GM12878 (cell line): Measurements from ENCODE around the gene SUPT6H. TPM values are rescaled to one million over a fixed set of nuclear protein-coding genes. Genes with fewer than 3 reads are reported as not detected.

ENCODE experiments used
- ATAC-seq: fragments of 200-7000 bp; cut with Tn5 transposase; 3 replicates; pipeline ENCODE4 v1.9.1; 2020; ENCODE audit warnings: mild to moderate bottlenecking, moderate library complexity
- BruUV-seq: library from RNA; stranded (reverse); fragments of 400-500 nt; replicated peaks from 2 replicates; lab custom pipeline; 2021; lab: Mats Ljungman, UMichigan
- CTCF ChIA-PET: fragments of 300-600 bp; sonication (Branson Sonifier 250); formaldehyde crosslinking; extraction: SDS; loops from one replicate; lab custom pipeline; 2021; ENCODE audit warnings: inconsistent platforms; lab: Yijun Ruan, JAX
- POLR2A ChIA-PET: fragments of 350-600 bp; formaldehyde crosslinking; extraction: SDS; loops from one replicate; lab custom pipeline; 2021; ENCODE audit warnings: inconsistent platforms; lab: Charles Lee
- RAD21 ChIA-PET: fragments of 300-600 bp; sonication (Branson Sonifier 250); formaldehyde crosslinking; loops from one replicate; lab custom pipeline; 2023; ENCODE audit warnings: antibody characterized with exemption; ENCODE audit not compliant: unreplicated experiment; lab: Charles Lee
- SMC1A ChIA-PET: fragments of 300-600 bp; sonication (Branson Sonifier 250); formaldehyde crosslinking; loops from one replicate; lab custom pipeline; 2023; ENCODE audit not compliant: unreplicated experiment, uncharacterized antibody; lab: Charles Lee
- DNase-seq: peaks from one replicate; pipeline ENCODE4 v3.0.0-alpha.2; 2011; ENCODE audit warnings: low read depth, low spot score
- FAIRE-seq: peaks from 3 replicates; lab custom pipeline; 2011; peaks lifted over from hg19 to GRCh38; lab: Jason Lieb, UNC
- H2AFZ ChIP-seq: 2 replicates; pipeline ENCODE4 v1.6.0; 2011; ENCODE audit warnings: low read depth, low read length, control low read depth; ENCODE audit not compliant: control insufficient read depth
- H3K27ac ChIP-seq: 2 replicates; pipeline ENCODE4 v1.5.1; 2011; ENCODE audit warnings: control low read depth; ENCODE audit not compliant: control insufficient read depth, insufficient read depth
- H3K27me3 ChIP-seq, 2 experiments: replicated peaks in 1 of 2; 2 replicates each; pipeline versions ENCODE4 v1.6.0 to v1.6.1; 2011; ENCODE audit warnings: low read length in 1 of 2; ENCODE audit not compliant: control insufficient read depth in 2 of 2, insufficient read depth in 2 of 2
- H3K36me3 ChIP-seq, 2 experiments: 2 replicates each; pipeline ENCODE4 v1.5.1; 2011; ENCODE audit warnings: low read length in 1 of 2; ENCODE audit not compliant: control insufficient read depth in 2 of 2, insufficient read depth in 2 of 2
- H3K4me1 ChIP-seq: 2 replicates; pipeline ENCODE4 v1.6.1; 2011; ENCODE audit warnings: mild to moderate bottlenecking, low read length, moderate library complexity, mixed read lengths; ENCODE audit not compliant: control insufficient read depth, insufficient read depth
- H3K4me2 ChIP-seq: 2 replicates; pipeline ENCODE4 v1.6.0; 2011; ENCODE audit warnings: control low read depth; ENCODE audit not compliant: control insufficient read depth, insufficient read depth
- H3K4me3 ChIP-seq: fragments of 200-600 bp; sonication (generic); 2 replicates; pipeline ENCODE4 v1.5.1; 2016
- H3K79me2 ChIP-seq: 2 replicates; pipeline ENCODE4 v1.6.0; 2011; ENCODE audit warnings: low read length; ENCODE audit not compliant: control insufficient read depth, insufficient read depth
- H3K9ac ChIP-seq: 2 replicates; pipeline ENCODE4 v1.8.0; 2011; ENCODE audit warnings: low read length, control low read depth, mixed read lengths; ENCODE audit not compliant: control insufficient read depth, insufficient read depth
- H3K9me3 ChIP-seq: replicated peaks from 3 replicates; pipeline ENCODE4 v1.5.1; 2011; ENCODE audit warnings: mild to moderate bottlenecking, low read length; ENCODE audit not compliant: control insufficient read depth, insufficient read depth
- H4K20me1 ChIP-seq: 2 replicates; pipeline ENCODE4 v1.6.0; 2011; ENCODE audit not compliant: control insufficient read depth, insufficient read depth
- HDAC2 ChIP-seq: fragments of 200-600 bp; sonication (generic); IDR thresholded peaks from 2 replicates; pipeline ENCODE4 v1.6.1; 2017
- LARP7 ChIP-seq: fragments of 450-650 bp; IDR thresholded peaks from 2 replicates; pipeline ENCODE4 v1.6.1; 2017; ENCODE audit warnings: mild to moderate bottlenecking
- PAX8 ChIP-seq: fragments of 450-650 bp; IDR thresholded peaks from 2 replicates; pipeline ENCODE4 v1.6.1; 2017; ENCODE audit warnings: mild to moderate bottlenecking, moderate library complexity
- RELB ChIP-seq: fragments of 450-650 bp; IDR thresholded peaks from 2 replicates; pipeline ENCODE4 v1.6.1; 2017; ENCODE audit warnings: low read depth, mild to moderate bottlenecking, moderate library complexity
- USF1 ChIP-seq: IDR thresholded peaks from 2 replicates; pipeline ENCODE4 v1.6.1; 2011; ENCODE audit warnings: borderline replicate concordance, low read depth, mild to moderate bottlenecking, moderate library complexity, mixed read lengths, low read length; ENCODE audit not compliant: insufficient read depth; ENCODE audit errors: extremely low read length
- YBX1 ChIP-seq: fragments of 450-650 bp; IDR thresholded peaks from 2 replicates; pipeline ENCODE4 v1.6.1; 2016; ENCODE audit warnings: antibody characterized with exemption
- WGBS: methylation state at CpG from one replicate; pipeline ENCODE4 v1.1.6; 2016; ENCODE audit warnings: low lambda C conversion rate; ENCODE audit not compliant: insufficient replicate concordance, insufficient coverage; ENCODE audit errors: missing lambda C conversion rate; 5-methylcytosine and 5-hydroxymethylcytosine counted together
- in situ Hi-C: fragments of 300-500 bp; cut with MboI; formaldehyde crosslinking; loops from 9 replicates; pipeline ENCODE4 v1.14.3; 2018; ENCODE audit warnings: mixed read lengths
- intact Hi-C: fragments of 100-400 bp; cut with micrococcal nuclease; formaldehyde crosslinking; loops from one replicate; pipeline ENCODE4 v1.14.2; 2022; ENCODE audit not compliant: unreplicated experiment
- polyA plus RNA-seq, 11 experiments: library from polyadenylated mRNA; depleted of rRNA in 4 of 11; unstranded in 6 of 11; stranded (reverse) in 5 of 11; fragments of >200 nt; fragmentation: Nextera tagmentation in 4 of 11; fragmentation: Illumina TruSeq in 1 of 11; extraction: Ambion mirVana in 4 of 11; extraction: Trizol in 1 of 11; gene quantifications; 1 replicate in 1 of 11; 2 replicates in 10 of 11; pipeline versions ENCODE4 v1.2.1 to v1.2.3, GENCODE V29; 2011 to 2016; ENCODE audit warnings: inconsistent platforms in 2 of 11, missing spikeins in 2 of 11, low read depth in 1 of 11
- total RNA-seq, 4 experiments: library from RNA; depleted of rRNA in 3 of 4; stranded (reverse); fragments of >200 nt in 3 of 4; fragmentation: Illumina TruSeq in 1 of 4; extraction: Trizol in 1 of 4; gene quantifications; 2 replicates each; pipeline versions ENCODE4 v1.2.1 to v1.2.3, GENCODE V29; 2013 to 2021

The SUPT6H gene
- total and polyA plus RNA-seq, 10 of the 15 experiments (the other 5 are each of a cell fraction or from before 2014, with no cell fraction given): 1.7 to 58.8 (median 37.7) TPM

GRCh38 chr17:28616281-28616680, 45.7 kb upstream of the SUPT6H start:
- ATAC-seq (no peak), FAIRE-seq (no peak), DNase-seq (no peak)
- no peaks in the 10 kb centered on the region for H3K27me3 ChIP-seq
- ChIA-PET SMC1A (interaction anchor here (1.3 kb wide), 1 partner anchor 121 kb away, joined by 3 read pairs; no protein-coding TSS in a partner anchor), POLR2A (interaction anchor here (1.0 kb wide), 1 partner anchor 50 kb away, joined by 5 read pairs; no protein-coding TSS in a partner anchor), CTCF (interaction anchor here (0.8 to 8.2 kb wide), 3 partner anchors 7 to 68 kb away, joined by 3 to 88 read pairs (median 3); no protein-coding TSS in a partner anchor), RAD21 (no interaction called here)
- no peak overlapping the region for H3K4me3 ChIP-seq
- H3K9ac ChIP-seq: no peak overlapping the region
- H3K36me3 ChIP-seq: peaks cover 49 to 64% of the 10 kb centered on the region in 2 experiments
- TF ChIP-seq USF1: no peak
- TF ChIP-seq RELB: no peak
- TF ChIP-seq PAX8: no peak
- no peak for TF ChIP-seq YBX1
- no peak for TF ChIP-seq LARP7
- TF ChIP-seq HDAC2: no peak
- H3K27ac ChIP-seq: no peak overlapping the region
- intact Hi-C loops: loop anchor here (5.0 kb wide), 1 partner anchor 124 kb away; no protein-coding TSS in a partner anchor
- no peaks in the 10 kb centered on the region; the same call in none of the 2 replicates for H3K4me1 ChIP-seq
- H2AFZ ChIP-seq: no peak overlapping the region
- H3K4me2 ChIP-seq: no peak overlapping the region
- no peaks in the 10 kb centered on the region for H3K9me3 ChIP-seq
- no TSS peak for BruUV-seq
- 93% methylated on average over 7 of the region's 7 CpGs for WGBS
- in situ Hi-C loops: no loop called here
- H3K79me2 ChIP-seq: no peaks in the 10 kb centered on the region
- no peaks in the 10 kb centered on the region for H4K20me1 ChIP-seq
